HG03565 (cell line): ENCODE measurements around the gene ZNF724.
A peak's percentile ranks its signal among the peaks of the same experiment; 100 is the strongest.
"Not testable (repeated sequence)": the region's sequence is repeated elsewhere in the genome, so short reads cannot be mapped to it uniquely, and the experiment has no call there.

ENCODE experiments used
- ATAC-seq: cut with Tn5 transposase; IDR thresholded peaks from one replicate; pipeline ENCODE4 v1.9.1; 2021; ENCODE audit warnings: mild to moderate bottlenecking, moderate library complexity; ENCODE audit not compliant: unreplicated experiment

The ZNF724 gene

GRCh38 chr19:23249911-23250649, at the start of gene ZNF724:
Gene ZNF724, minus strand, starts transcription at chr19:23250394. Its CDS starts 152 bp downstream, at chr19:23250242.
- peak; percentile 99 for ATAC-seq

DNA sequence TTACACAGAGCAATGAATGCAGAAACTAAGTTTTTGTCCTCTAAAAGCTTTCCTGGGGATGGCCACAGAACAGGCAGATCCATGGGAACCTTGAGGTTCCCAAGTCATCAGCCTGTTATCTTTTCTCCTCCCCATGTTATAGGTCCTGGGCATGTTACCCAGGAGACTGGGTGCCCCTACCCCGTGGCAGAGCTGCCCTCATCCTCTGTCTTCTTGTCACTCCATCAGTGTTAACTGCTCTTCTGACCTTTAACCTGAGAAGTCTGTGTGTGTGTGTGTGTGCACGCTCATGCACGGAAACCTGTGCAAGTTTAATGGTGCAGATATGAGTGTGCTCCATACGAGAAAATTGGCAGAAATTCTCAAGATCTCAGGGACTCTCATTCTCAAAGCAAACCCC, 43.9 kb upstream of the ZNF724 start:
- no peak for ATAC-seq

GRCh38 chr19:23289966-23290365, 39.8 kb upstream of the ZNF724 start:
- ATAC-seq = not testable (repeated sequence)

DNA sequence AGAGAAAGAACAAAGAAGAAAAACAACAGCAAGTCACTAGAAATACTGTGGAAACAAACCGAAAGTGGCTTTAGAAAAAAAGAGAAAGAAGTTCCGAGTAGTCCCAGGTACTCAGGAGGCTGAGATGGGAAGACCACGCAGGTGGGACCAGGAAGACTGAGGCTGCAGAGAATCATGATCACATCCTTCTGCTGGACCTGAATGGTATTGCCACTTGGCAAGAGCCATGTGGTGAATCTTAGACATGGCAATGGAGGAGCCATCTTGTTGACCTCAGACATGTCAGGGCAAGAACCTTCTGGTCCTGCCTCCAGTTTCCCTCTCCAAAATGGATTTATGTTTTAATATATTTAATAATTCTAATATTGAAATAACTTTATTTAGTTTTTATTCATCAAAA, 37.4 kb upstream of the ZNF724 start:
- no peak for ATAC-seq

GRCh38 chr19:23286477-23286876, 36.3 kb upstream of the ZNF724 start:
- ATAC-seq = no peak

- no peak for ATAC-seq
Observed at GRCh38 chr19:23285948-23286347, 35.8 kb upstream of the ZNF724 start.

DNA sequence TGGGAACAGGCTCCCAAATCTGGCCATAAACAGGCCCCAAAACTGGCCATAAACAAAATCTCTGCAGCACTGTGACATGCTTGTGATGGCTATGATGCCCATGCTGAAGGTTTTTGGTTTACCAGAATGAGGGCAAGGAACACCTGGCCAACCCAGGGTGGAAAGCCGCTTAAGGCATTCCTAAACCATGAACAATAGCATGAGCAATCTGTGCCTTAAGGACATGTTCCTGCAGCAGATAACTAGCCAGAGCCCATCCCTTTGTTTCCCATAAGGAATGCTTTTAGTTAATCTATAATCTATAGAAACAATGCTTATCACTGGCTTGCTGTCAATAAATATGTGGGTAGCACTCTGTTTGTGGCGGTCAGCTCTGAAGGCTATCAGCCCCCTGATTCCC, 35.1 kb upstream of the ZNF724 start:
- ATAC-seq = not testable (repeated sequence)

DNA sequence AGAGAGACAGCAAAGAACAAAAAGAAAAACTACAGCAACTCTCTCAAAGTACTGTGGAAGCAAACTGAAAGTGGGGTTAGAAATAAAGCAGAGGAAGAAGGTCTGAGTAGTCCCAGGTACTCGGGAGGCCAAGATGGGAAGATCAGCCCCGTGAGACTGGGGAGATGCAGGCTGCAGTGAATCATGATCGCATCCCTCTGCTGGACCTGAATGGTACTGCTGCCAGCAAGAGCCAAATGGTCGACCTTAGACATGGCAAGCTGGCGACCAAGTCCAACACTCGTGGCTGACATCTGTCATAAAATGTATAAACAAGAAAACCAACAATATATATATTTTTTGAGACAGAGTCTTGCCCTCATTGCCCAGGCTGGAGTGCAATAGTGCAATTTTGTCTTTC, 33.7 kb upstream of the ZNF724 start:
- no peak for ATAC-seq

DNA sequence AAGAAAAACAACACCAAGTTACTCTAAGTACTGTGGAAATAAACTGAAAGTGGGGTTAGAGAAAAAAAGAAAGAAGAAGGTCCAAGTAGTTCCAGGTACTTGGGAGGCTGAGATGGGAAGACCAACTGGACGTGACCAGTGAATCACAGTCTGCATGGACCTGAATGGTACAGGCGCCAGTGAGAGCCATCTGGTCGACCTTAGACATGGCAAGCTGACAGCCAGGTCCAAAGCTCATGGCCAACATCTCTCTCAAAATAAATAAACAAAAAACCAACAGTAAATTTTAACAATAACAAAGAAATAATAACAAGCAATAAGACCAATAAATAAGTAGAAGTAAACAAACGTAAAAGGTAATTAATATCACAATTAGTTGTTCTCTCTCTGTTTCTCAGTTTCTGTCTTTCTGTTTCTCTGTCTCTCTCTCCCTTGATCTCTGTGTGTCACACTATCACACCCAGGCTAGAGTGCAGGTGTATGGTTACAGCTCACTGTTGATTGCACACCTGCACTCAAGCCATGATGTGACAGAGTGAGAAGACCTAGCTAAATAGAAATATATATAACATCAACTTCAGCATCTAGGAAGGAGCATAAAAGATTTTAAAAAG, 31.6 kb upstream of the ZNF724 start:
- ATAC-seq = no peak

GRCh38 chr19:23278118-23278517, 27.9 kb upstream of the ZNF724 start:
- not testable (repeated sequence) for ATAC-seq

GRCh38 chr19:23273590-23274412, 23.6 kb upstream of the ZNF724 start:
- ATAC-seq = peak; percentile 99

DNA sequence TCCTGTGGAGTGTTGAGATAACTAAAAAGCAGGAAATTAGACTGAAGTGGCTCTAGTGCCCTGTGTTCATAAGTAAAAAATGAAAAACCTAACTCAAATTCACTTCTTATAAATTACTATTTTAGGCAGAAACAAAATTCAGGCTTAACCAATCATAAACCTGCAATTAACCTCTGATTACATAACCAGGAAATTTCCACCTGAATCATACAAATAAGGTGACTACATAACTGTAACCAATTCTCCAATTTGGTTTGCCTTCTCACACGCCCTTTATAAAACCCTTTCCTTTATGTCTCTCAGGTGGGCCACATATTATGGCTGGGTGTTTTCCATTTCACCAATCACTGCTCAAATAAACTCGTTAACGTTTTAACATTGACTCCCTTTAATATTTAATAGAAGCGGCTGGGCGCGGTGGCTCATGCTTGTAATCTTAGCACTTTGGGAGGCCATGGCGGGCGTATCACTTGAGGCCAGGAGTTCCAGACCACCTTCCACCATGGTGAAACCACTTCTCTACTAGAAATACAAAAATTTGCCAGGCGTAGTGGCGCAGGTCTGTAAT, 22.9 kb upstream of the ZNF724 start:
- no peak for ATAC-seq

DNA sequence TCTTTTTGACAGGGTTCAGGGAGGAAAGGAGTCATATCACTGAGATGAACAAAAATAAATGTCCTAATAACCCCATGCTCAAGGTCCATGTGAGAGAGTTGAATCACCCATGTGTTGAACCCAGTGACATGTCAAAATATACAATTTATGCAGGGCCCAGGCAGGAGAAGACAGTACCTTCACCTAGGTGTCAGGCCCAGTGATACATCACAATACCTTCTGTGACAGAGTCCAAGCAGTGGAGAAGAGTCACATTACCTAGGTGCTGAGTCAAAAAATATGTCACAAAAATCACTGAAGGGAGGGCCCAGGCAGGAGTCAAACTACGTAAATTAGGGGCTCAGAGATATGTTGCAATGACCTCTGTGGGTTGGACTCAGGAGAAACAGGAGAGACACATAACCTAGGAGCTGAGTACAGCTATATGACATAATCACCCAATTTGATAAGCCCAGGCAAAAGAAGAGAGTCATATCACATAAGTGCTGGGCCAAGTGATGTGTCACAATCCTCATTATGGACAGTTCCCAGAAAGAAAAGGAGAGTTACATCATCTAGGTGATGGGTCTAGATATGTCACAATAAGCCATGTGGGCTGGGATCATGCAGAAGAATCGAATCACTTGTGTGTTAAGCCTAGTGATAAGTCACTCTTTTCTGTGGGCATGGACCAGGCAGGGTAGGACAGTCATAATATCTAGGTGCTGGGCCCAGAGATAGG, 13.8 kb upstream of the ZNF724 start:
- no peak for ATAC-seq

- ATAC-seq = no peak
Observed at GRCh38 chr19:23263396-23263795, 13.2 kb upstream of the ZNF724 start.

DNA sequence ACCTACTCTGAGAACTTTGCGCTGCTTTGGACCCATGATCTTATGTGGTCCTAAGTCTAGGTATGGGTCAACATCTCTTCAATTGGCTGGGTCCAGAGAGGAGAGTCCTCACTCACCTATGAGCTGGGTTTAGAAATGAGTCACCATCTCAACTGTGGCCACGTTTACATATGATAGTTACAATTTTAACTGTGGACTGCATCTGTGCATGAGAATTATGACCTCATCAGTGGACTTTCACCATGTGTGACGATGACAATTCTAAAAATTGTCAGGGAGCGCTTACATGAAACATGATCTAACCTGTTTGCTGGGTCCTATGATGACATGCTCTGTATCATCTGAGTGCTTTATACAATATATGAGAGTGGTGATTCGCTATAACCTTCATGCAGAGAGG, 12.7 kb upstream of the ZNF724 start:
- no peak for ATAC-seq

DNA sequence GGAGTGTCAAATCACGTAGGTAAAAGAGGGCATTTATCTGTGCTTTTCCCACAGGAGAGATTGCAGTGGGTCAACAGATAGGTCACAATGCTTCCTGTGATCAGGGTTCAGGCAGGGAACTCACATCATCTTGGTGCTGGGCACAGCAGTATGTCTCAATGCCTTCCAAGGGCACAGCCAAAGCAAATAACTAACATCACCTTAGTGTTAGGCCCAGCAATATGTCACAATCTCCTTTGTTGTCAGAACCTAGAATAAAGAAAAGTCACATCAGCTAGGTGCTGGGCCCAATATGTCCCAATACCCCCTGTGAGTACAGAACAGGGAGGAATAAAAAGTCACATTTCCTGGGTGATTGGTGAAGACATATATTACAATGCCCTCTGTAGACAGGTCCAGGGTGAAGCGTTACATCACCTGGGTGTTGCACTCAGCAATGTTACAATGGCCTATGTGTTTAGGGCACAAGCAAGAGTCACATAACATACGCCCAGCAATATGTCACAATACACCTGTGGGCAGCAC, 11.4 kb upstream of the ZNF724 start:
- ATAC-seq = no peak

- ATAC-seq = no peak
Observed at GRCh38 chr19:23260956-23261355, 10.8 kb upstream of the ZNF724 start.

DNA sequence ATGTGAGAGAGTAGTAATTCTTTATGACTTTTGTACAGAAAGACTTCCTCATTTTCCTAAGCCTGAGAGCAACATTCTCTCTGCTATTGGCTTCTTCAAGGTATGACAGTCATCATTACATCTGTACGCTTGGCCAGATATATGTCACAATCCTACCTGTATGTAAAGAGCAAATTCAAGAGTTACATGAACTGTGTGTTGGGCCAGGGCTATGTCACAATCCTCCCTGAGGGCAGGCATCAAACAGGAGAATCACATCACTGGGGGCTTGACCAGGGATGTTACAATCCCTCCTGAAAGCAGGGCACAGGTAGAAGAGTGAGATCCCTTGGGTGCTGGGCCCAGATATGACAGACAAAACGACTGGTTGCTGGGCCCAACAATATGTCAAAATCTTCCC, 9.8 kb upstream of the ZNF724 start:
- ATAC-seq = no peak

DNA sequence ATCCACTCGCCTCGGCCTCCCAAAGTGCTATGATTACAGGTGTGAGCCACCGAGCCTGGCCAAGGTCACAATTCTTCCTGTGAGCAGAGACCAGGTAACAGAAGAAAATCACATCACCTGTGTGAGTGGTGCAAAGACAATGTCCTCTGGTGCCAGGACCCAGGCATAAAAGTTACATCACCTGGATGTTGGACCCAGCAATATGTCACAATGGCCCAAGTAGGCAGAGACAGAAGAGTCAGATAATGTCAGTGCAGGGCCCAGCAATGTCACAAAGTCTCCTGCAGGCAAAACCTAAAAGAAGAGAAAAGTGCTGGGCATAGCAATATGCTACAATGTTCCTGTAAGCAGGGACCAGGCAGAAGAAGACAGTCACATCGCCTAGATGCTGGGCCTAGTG, 5.5 kb upstream of the ZNF724 start:
- ATAC-seq = no peak

- no peak for ATAC-seq
Observed at GRCh38 chr19:23254141-23254910, 4.1 kb upstream of the ZNF724 start.
